Hepatocyte (in vitro differentiated cells): ENCODE results near the gene ANKRD30BL.
"Not testable (repeated sequence)": the region's sequence is repeated elsewhere in the genome, so short reads cannot be mapped to it uniquely, and the experiment has no call there.

Source experiments
- CTCF ChIP-seq: fragments of 200-600 bp; sonication (generic); IDR thresholded peaks from 2 replicates; pipeline ENCODE4 v1.5.1; 2016; ENCODE audit warnings: antibody characterized with exemption, mild to moderate bottlenecking; ENCODE audit not compliant: poor library complexity
- EZH2 ChIP-seq: fragments of 200-600 bp; sonication (generic); IDR thresholded peaks from 2 replicates; pipeline ENCODE4 v1.6.1; 2016; ENCODE audit warnings: antibody characterized with exemption, mild to moderate bottlenecking, borderline replicate concordance
- EZH2phosphoT487 ChIP-seq: fragments of 200-600 bp; sonication (generic); IDR thresholded peaks from one replicate; pipeline ENCODE4 v1.6.1; 2018; ENCODE audit warnings: antibody characterized with exemption, mild to moderate bottlenecking, low read depth, moderate library complexity; ENCODE audit not compliant: unreplicated experiment, severe bottlenecking

GRCh38 chr2:132146774-132147173 is 15.0 kb downstream of the ANKRD30BL start:
- TF ChIP-seq EZH2, EZH2phosphoT487: not testable (repeated sequence)
- TF ChIP-seq CTCF, result peak; percentile 61
